Measurements from ENCODE around the gene EPB41.
A peak's percentile ranks its signal among the peaks of the same experiment; 100 is the strongest.
"Not testable (repeated sequence)": the region's sequence is repeated elsewhere in the genome, so short reads cannot be mapped to it uniquely, and the experiment has no call there.

Gene EPB41

GRCh38 chr1:28914228-28915030 lies at the start of gene EPB41:
EPB41 (plus strand) TSS chr1:28914569; CDS start chr1:28987438, 72,869 bp downstream.
- DNase-seq = peak; percentile 90

- no peak for DNase-seq
Observed at GRCh38 chr1:28864695-28865094, 49.7 kb upstream of the EPB41 start.

GRCh38 chr1:28865997-28866650 lies 48.2 kb upstream of the EPB41 start:
- DNase-seq = no peak

GRCh38 chr1:28867850-28868249 lies 46.5 kb upstream of the EPB41 start:
- no peak for DNase-seq

- no peak for DNase-seq
Observed at GRCh38 chr1:28869952-28870351, 44.4 kb upstream of the EPB41 start.

- no peak for DNase-seq
Observed at GRCh38 chr1:28871631-28872401, 42.6 kb upstream of the EPB41 start.

- not testable (repeated sequence) for DNase-seq
Observed at GRCh38 chr1:28875134-28875533, 39.2 kb upstream of the EPB41 start.

- peak; percentile 64 for DNase-seq
Observed at GRCh38 chr1:28877132-28877781, 37.1 kb upstream of the EPB41 start.

- no peak for DNase-seq
Observed at GRCh38 chr1:28878796-28879195, 35.6 kb upstream of the EPB41 start.

- peak; percentile 78 for DNase-seq
Observed at GRCh38 chr1:28882009-28882628, 32.2 kb upstream of the EPB41 start.

GRCh38 chr1:28883242-28883616 lies 31.1 kb upstream of the EPB41 start:
- no peak for DNase-seq

- DNase-seq = peak; percentile 5
Observed at GRCh38 chr1:28885472-28885877, 28.9 kb upstream of the EPB41 start.

GRCh38 chr1:28885977-28886730 lies 28.2 kb upstream of the EPB41 start:
- no peak for DNase-seq

- peak; percentile 89 for DNase-seq
Observed at GRCh38 chr1:28886731-28887418, 27.5 kb upstream of the EPB41 start.

GRCh38 chr1:28887419-28887834 lies 26.9 kb upstream of the EPB41 start:
- peak; percentile 24 for DNase-seq

- no peak for DNase-seq
Observed at GRCh38 chr1:28887835-28888682, 26.3 kb upstream of the EPB41 start.

- DNase-seq = no peak
Observed at GRCh38 chr1:28888915-28889314, 25.5 kb upstream of the EPB41 start.

GRCh38 chr1:28889357-28889756 lies 25.0 kb upstream of the EPB41 start:
- DNase-seq = no peak

GRCh38 chr1:28890435-28890834 lies 23.9 kb upstream of the EPB41 start:
- DNase-seq = no peak

GRCh38 chr1:28890836-28891235 lies 23.5 kb upstream of the EPB41 start:
- DNase-seq = no peak

All from stimulated activated naive CD4-positive, alpha-beta T cell treated with Interleukin-2 at 50 U/mL for 16 hours (primary cell).